Muscle layer of colon (tissue), 2 donors: Measurements from ENCODE around the gene FBXO2.

Source experiments
- H3K27ac ChIP-seq: one replicate; pipeline ENCODE4 v1.7.0; 2013; ENCODE audit warnings: low read depth, mild to moderate bottlenecking, low read length, moderate library complexity
- H3K27me3 ChIP-seq, 2 donors: one replicate each; pipeline ENCODE4 v1.7.0; 2013; ENCODE audit warnings: low read length in 2 of 2, mild to moderate bottlenecking in 2 of 2; ENCODE audit not compliant: insufficient read depth in 2 of 2, control insufficient read depth in 1 of 2
- H3K36me3 ChIP-seq: one replicate; pipeline ENCODE4 v1.7.0; 2013; ENCODE audit warnings: mild to moderate bottlenecking, low read length; ENCODE audit not compliant: insufficient read depth
- H3K4me1 ChIP-seq: one replicate; pipeline ENCODE4 v1.7.0; 2013; ENCODE audit warnings: mild to moderate bottlenecking, low read length; ENCODE audit not compliant: insufficient read depth
- H3K4me3 ChIP-seq, 2 donors: one replicate each; pipeline ENCODE4 v1.7.0; 2013; ENCODE audit warnings: low read length in 2 of 2, low read depth in 1 of 2, mild to moderate bottlenecking in 1 of 2, moderate library complexity in 1 of 2
- H3K9ac ChIP-seq: one replicate; pipeline ENCODE4 v1.7.0; 2013; ENCODE audit warnings: low read length
- H3K9me3 ChIP-seq: one replicate; pipeline ENCODE4 v1.7.0; 2013; ENCODE audit warnings: mild to moderate bottlenecking, low read length
- donor health status: abdominal sarcoma.
- donor health status: Adenocarcinoma of cecum.

Gene FBXO2

DNA sequence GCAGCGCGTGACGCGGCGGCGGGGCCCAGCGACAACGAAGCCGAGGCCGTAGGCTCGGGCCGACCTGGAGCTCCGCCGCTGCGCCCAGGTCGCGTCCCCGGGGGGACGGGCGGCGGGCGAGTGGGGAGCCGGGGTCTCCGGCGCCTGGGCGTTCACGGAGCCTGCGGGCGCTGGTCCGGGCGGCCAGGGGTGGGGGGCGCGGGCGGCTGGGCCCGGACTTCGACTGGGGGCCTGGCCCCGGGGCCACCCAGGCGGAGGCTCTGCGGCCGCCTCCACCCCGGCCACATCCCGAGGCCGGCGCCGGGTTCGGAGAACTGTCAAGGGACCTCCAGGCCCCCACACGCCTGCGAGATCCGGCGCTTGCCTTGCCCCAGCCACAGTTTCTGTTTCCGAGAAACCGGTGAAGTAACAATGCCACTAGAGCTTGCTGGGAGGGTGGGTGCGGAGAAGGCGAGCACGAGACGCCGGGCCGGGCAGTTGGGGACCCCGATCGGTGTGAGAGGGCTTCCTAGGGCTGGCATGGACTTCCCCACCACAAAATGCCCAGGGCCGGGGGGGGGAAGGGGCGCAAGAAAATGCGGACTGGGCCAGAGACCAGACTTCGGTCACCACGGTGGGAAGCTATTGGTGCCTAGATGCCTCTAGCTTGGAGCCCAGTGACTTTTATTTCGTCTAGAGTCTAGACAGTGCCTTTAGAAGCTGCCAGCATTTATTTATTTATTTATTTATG, 10.3 kb upstream of the FBXO2 start:
- H3K27ac ChIP-seq: peak overlapping the region; percentile 68
- H3K9ac ChIP-seq: no peak overlapping the region
- H3K4me3 ChIP-seq: peak overlapping the region; percentile 49 to 56
- no peaks in the 10 kb centered on the region for H3K27me3 ChIP-seq
- no peaks in the 10 kb centered on the region for H3K4me1 ChIP-seq
- H3K9me3 ChIP-seq: no peaks in the 10 kb centered on the region
- H3K36me3 ChIP-seq: peaks cover 11% of the 10 kb centered on the region

DNA sequence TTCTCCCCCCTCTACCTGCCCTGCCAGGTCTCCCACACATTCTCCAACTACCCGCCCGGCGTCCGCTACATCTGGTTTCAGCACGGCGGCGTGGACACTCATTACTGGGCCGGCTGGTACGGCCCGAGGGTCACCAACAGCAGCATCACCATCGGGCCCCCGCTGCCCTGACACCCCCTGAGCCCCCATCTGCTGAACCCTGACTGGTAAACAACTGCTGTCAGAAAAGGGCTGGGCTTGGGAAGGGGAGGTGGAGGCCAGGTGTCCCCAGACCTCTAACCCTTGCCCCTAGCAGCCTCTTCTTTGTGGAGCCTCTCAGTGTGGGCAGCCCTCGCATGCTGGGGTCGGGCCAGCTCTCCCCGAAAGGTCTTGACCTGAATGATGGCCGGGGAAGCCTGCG, 6.9 kb upstream of the FBXO2 start:
- Histone ChIP-seq H3K36me3 (peaks cover 16% of the 10 kb centered on the region), H3K4me1 (no peaks in the 10 kb centered on the region), H3K27ac (no peak overlapping the region), H3K27me3 (no peaks in the 10 kb centered on the region), H3K9ac (no peak overlapping the region), H3K9me3 (no peaks in the 10 kb centered on the region), H3K4me3 (no peak overlapping the region)

- H3K36me3 ChIP-seq: peaks cover 16% of the 10 kb centered on the region
- no peaks in the 10 kb centered on the region for H3K27me3 ChIP-seq
- no peak overlapping the region for H3K27ac ChIP-seq
- H3K9ac ChIP-seq: no peak overlapping the region
- H3K4me1 ChIP-seq: peaks cover 9% of the 10 kb centered on the region
- no peak overlapping the region for H3K4me3 ChIP-seq
- no peaks in the 10 kb centered on the region for H3K9me3 ChIP-seq
These were observed 5.5 kb upstream of the FBXO2 start for GRCh38 chr1:11659748-11660147.

DNA sequence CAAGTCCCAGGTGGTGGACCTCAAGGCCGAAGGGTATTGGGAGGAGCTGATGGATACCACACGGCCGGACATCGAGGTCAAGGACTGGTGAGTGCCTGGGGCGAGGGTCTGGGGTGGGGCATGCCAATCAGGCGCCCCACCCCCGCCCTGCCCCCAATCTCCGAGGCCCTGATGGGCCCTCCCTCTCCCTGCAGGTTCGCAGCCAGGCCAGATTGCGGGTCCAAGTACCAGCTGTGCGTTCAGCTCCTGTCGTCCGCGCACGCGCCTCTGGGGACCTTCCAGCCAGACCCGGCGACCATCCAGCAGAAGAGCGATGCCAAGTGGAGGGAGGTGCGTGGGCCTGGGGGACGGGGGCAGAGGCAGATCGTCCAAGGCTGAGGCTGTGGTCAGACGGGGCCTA, 4.3 kb upstream of the FBXO2 start:
- Histone ChIP-seq H3K4me3 (no peak overlapping the region), H3K9ac (no peak overlapping the region), H3K9me3 (no peaks in the 10 kb centered on the region), H3K4me1 (peaks cover 9% of the 10 kb centered on the region), H3K27ac (no peak overlapping the region), H3K27me3 (no peaks in the 10 kb centered on the region), H3K36me3 (peaks cover 16% of the 10 kb centered on the region)

DNA sequence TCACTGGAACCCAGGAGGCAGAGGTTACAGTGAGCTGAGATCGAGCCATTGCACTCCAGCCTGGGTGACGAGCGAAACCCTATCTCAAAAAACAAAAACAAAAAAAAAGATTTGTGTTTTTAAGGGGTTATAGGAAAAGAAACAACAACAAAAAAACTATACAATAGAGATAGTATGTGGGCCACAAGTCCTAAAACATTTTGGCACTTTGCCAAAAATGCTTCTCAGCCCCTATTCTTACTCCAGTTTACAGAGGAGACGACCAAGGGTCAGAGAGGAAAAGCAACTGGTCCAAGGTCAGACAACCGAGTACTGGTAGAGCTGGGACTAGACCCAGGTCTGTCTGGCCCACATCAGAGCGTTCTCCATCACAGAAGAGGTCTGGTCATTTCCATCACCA, 3.4 kb upstream of the FBXO2 start:
- Histone ChIP-seq H3K27me3 (no peaks in the 10 kb centered on the region), H3K36me3 (peaks cover 16% of the 10 kb centered on the region), H3K4me1 (peaks cover 9% of the 10 kb centered on the region), H3K4me3 (no peak overlapping the region), H3K9ac (no peak overlapping the region), H3K27ac (no peak overlapping the region), H3K9me3 (no peaks in the 10 kb centered on the region)

DNA sequence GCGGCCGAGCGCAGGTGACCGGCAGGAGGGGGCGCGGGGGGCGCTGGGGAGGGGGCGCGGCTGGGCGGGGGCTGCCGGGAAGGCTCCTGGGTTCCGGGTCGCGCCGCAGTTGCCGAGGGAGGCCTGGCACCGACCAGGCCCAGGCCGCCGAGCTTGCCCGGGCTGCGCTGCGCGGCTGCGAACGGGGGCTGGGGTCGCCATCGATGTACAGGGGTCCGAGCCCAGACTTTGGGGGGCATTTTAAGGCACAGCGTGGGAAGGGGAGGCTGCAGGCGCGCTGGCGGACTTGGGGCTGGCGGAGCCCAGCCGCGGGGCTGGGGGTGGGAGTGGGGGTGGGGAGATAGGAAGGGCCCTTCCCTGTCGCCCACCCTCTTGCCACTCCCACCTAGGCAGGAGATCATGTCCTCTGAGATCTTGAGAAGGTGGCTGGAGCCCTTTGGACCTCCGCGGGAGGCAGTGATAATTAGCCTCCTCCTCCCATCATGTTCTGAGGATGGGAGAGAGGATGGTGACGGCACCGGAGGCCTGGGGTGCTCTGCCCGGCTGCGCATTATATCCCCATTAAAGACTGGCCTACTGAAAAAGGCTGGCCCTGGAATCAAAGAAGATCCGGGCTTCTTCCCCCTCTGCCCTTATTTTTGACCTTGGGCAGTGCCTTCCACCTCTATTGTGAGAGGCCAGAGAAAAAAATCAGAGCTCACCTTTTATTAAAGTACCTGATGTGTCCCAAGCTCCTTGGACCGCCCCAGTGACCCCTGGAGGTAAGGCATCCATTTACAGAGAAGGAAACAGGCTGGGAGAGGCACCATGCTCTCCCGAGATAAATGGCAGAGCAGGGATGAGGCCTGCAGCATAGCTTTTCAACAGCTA, 945 bp upstream of the FBXO2 start:
- Histone ChIP-seq H3K27me3 (peaks cover 1 to 8% of the 10 kb centered on the region in 2 donors), H3K9ac (peak overlapping the region; percentile 44), H3K4me1 (peaks cover 11% of the 10 kb centered on the region), H3K27ac (no peak overlapping the region), H3K9me3 (no peaks in the 10 kb centered on the region), H3K4me3 (peak overlapping the region; percentile 47), H3K36me3 (peaks cover 4% of the 10 kb centered on the region)

GRCh38 chr1:11653861-11654136, 430 bp downstream of the FBXO2 start:
- no peak overlapping the region for H3K9ac ChIP-seq
- no peak overlapping the region for H3K27ac ChIP-seq
- no peaks in the 10 kb centered on the region for H3K9me3 ChIP-seq
- H3K27me3 ChIP-seq: peaks cover 10 to 18% of the 10 kb centered on the region in 2 donors
- no peak overlapping the region for H3K4me3 ChIP-seq
- peaks cover 4% of the 10 kb centered on the region for H3K36me3 ChIP-seq
- peaks cover 16% of the 10 kb centered on the region for H3K4me1 ChIP-seq

- H3K4me3 ChIP-seq: no peak overlapping the region
- no peak overlapping the region for H3K27ac ChIP-seq
- peaks cover 4% of the 10 kb centered on the region for H3K36me3 ChIP-seq
- H3K9ac ChIP-seq: no peak overlapping the region
- peaks cover 10 to 23% of the 10 kb centered on the region in 2 donors for H3K27me3 ChIP-seq
- H3K4me1 ChIP-seq: peaks cover 19% of the 10 kb centered on the region
- H3K9me3 ChIP-seq: no peaks in the 10 kb centered on the region
These were observed 948 bp downstream of the FBXO2 start for GRCh38 chr1:11653101-11653860.

- no peak overlapping the region for H3K9ac ChIP-seq
- no peak overlapping the region for H3K27ac ChIP-seq
- H3K27me3 ChIP-seq: peaks cover 10 to 24% of the 10 kb centered on the region in 2 donors
These were observed 1.9 kb downstream of the FBXO2 start for GRCh38 chr1:11652203-11652780.

GRCh38 chr1:11651017-11651416, 3.2 kb downstream of the FBXO2 start:
- no peaks in the 10 kb centered on the region for H3K9me3 ChIP-seq
- no peak overlapping the region for H3K9ac ChIP-seq
- peaks cover 10 to 28% of the 10 kb centered on the region in 2 donors for H3K27me3 ChIP-seq
- H3K27ac ChIP-seq: no peak overlapping the region
- peak overlapping the region in 1 of 2 donors; percentile 8 for H3K4me3 ChIP-seq
- H3K36me3 ChIP-seq: no peaks in the 10 kb centered on the region
- H3K4me1 ChIP-seq: peaks cover 23% of the 10 kb centered on the region

More at GRCh38 chr1:11652203-11652780, 1.9 kb downstream of the FBXO2 start:
- Histone ChIP-seq H3K4me1 (peaks cover 23% of the 10 kb centered on the region), H3K4me3 (no peak overlapping the region), H3K36me3 (peaks cover 4% of the 10 kb centered on the region), H3K9me3 (no peaks in the 10 kb centered on the region)
